Erythroblast (primary cell): ENCODE results near the gene SPAG17.

Experiments
- DNase-seq, 2 experiments: peaks; one replicate each; lab custom pipeline; 2025; lab: John Stamatoyannopoulos, UW
- GATA1 ChIP-seq: IDR thresholded peaks from 2 replicates; pipeline ENCODE4 v1.6.1; 2011; ENCODE audit warnings: low read depth, mild to moderate bottlenecking, control low read depth, low read length, moderate library complexity
- POLR2A ChIP-seq: IDR thresholded peaks from 2 replicates; pipeline ENCODE4 v1.6.1; 2011; ENCODE audit warnings: mild to moderate bottlenecking, low read length

SPAG17 gene

DNA sequence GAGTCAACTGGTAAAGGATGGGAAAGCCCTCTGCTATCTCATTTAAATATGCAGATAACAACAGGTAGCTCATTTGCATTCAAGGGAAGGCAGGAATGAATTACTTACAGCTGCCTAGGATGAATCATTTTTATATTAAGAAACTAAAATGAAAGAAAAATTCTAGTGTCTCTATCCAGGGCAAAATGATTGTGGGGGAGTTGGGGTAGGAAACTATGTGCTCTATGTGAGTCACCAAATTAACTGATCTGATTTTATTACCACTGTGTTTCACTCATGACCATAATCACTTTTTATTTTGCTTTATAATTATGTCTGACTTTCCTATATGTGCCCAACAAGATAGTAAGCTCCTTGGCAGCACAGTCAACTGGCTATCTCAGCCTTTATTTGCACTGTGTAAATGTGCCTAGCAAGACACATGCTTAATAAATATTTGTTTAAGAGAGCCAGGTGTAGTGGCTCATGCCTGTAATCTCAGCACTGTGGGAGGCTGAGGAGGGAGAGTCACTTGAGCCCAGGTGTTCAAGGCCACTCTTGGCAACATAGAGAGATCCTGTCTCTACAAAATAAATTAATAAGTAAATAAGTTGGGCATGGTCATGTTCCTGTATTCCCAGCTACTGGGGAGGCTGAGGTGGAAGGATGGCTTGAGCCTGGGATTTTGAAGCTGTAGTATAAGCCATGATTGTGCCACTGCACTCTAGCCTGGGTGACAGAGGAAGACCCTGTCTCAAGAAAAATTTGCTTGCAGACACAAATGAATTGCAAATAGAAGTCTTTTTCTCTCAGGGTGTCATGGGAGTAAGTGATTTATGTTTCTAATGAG lies 84.1 kb downstream of the SPAG17 start:
- TF ChIP-seq GATA1: no peak
- TF ChIP-seq POLR2A: no peak
- DNase-seq: no peak

DNA sequence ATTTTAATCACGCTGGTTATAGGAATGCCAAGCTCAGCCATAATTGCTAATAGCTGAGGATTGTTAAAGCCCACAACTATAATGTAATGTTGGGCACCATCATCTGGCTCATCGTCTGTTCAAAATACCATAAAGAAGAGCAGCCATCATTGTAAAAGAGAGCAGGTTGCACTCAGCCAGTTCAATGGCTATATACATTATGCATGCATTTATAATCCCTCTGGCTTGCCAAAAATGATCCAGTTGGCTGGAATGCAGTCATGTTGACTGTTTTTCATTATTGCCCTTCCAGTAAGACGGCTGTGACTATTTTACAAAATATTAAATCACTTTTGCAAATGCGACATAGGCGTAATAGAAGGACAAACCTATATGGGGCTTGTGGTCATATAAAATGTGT lies 85.3 kb downstream of the SPAG17 start:
- TF ChIP-seq GATA1 (no peak), POLR2A (no peak)
- no peak for DNase-seq

DNA sequence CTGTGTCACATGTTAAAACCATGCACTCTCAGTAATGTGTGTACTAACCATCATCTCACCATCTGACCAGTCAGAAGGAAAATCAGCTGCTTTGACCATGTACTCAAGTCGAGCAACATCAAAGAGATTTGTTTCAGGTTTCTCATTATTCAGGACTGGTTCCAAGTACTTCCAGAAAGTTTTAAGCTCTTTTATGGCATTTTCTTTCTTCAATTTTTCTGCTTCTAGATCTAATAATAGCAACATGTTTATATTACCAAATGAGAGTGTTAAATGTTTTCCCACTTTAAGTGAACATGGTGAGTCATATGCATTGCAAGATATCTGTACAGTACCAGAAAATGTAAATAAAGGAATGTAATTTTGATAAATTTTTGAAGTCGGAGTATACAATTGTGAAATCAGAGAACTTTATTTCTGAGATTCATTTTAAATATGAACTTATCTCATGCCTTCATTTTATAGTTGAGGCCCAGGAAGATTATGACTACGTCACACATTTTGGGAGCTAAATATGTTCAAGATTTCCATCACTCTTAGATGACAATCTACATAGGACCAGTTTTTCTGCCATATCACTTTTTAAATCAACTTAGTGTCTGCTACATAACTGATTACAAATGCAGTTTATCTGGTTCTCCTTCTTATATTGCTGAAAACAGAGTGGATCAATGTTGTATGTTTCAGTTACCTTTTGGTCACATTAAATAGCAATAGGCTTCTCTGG lies 87.2 kb downstream of the SPAG17 start:
- no peak for DNase-seq
- TF ChIP-seq GATA1 (no peak), POLR2A (no peak)

DNA sequence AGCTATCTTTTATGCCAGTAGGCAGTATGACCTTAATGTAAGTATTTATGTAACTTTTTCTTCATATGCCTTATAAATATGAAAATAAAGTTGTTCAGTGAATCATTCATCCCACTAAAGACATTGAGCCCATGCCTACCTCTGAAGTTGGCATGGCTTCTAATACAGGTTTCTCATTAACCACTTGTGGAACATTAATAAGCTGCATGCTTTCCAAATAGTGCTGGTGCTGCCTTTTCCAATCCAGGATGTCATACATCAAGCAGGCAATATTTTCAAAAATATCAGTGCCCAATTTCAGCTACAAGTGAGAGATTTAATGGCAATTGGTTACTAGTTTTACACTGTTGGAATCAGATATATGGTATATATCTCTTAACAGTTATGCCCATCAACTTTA lies 92.0 kb downstream of the SPAG17 start:
- TF ChIP-seq POLR2A: no peak
- no peak for TF ChIP-seq GATA1
- DNase-seq: no peak

DNA sequence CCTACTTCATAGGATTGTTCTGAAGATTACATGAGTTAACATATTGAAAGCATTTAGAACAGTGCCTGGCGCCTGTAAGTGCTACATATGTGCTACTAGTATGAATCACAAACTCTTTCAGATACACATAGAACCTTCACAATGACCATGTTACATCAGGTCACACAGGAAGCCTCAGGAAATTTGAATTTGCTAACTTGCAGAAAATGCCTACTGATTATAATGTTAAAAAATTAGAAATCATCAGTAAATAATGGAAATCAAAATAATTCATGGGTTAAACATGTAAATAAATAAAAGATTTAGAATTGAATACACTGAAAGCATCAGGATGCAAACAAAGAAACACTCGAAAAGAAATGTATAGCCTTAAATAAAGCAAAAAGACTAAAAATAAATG lies 94.9 kb downstream of the SPAG17 start:
- no peak for TF ChIP-seq POLR2A
- TF ChIP-seq GATA1: no peak
- no peak for DNase-seq

DNA sequence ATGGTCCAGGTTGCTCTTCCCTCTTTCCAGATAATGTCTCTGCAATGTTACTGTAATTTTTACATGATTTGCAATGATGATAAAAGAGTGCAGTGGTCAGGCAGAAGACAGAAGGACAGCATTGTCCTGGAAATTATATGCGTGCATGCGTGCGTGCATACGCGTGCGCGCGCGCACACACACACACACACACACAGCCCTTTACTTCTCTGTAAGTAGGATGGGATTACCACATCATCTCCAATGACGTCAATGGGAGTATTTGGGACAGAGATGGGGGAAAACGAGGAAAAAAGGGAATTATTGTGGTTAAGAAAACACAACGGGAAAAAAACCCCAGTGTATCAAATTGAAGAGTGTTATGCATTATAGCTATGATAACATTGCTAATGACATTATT lies 99.7 kb downstream of the SPAG17 start:
- DNase-seq: no peak
- TF ChIP-seq POLR2A (no peak), GATA1 (no peak)

DNA sequence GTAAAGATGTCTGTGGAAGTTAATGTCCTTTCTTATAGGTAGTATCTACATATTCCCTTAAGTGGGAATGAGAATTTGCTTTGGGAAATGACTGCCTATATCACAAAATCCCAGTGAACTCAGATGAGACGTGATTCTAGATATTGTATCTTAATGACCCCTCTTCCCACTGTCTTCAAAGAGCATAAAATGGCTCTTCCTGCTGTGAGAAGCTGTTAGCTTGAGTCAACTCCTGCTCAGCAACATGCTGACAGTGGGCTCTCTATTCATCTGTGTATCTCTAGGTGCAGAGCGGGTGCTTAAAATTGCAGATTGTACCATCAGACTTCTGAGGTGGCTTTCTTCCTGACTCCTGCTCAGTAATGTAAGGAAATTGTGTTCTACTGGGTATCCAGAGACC lies 100.6 kb downstream of the SPAG17 start:
- no peak for TF ChIP-seq POLR2A
- no peak for TF ChIP-seq GATA1
- DNase-seq: no peak

DNA sequence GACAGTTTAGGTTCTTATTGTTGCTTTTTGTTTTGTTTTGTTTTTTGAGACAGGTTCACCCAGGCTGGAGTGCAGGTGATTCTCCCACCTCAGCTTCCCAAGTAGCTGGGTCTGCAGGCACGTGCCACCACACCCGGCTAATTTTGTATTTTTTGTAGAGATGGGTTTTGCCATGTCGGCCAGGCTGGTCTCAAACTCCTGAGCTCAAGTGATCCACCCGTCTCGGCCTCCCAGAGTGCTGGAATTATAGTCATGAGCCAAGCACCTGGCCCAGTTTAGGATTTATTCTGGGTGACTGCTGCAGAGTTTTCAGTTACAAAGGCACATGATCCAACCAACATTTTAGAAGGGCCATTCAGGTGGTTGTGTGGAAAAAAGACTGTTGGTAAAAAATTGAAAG lies 102.0 kb downstream of the SPAG17 start:
- TF ChIP-seq GATA1 (no peak), POLR2A (no peak)
- DNase-seq: no peak

DNA sequence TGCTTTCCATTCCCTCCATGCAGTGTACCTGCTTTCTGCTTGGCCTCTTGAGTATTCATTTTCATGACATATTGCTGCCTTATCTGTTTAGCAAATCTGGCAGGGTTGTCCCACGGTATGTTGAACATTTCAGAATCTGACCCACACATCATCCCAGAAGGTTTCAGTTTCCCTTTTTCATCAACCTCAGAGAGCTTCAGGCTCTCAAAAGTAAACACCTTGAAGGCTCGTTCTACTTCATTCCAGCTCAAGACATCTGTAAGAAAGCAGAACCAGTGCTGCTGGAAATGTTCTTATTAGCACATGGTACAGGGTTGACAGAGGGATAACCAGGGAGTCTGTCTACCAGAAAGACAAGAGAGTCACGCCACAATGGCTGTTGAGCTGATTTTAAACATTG lies 103.6 kb downstream of the SPAG17 start:
- TF ChIP-seq GATA1 (no peak), POLR2A (no peak)
- DNase-seq: no peak

DNA sequence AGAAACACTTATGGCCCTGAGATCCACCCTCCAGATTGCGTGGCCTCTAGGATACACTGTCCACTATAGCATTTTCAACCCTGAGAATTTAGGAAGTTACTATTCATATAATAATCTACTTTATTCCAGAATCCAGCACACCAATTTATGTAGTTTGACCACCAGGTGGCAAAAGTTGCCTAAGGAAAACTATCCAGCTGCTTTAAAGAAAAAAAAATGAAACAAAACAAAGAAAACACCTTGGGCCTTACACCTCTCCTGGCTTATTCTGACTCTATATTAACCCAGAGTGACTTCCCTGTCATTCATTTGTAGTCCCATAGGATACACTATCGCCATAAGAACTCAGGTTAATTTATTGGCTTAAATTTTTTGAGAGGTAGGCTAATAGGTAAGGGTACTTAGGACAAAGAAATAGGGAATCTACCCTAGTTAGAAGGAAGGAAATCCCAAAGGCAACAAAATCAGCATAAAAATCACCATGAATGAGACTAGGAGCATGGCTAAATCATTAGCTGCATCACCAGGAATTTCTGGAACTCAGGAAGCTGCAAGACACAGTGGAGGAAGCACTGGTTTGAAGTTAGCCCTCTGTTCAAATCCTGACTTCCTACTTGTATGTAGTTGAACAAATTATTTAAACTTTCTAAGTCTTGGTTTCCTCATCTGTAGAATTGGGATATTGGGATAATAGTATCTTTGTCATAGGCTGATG lies 107.5 kb downstream of the SPAG17 start:
- TF ChIP-seq POLR2A (no peak), GATA1 (no peak)
- DNase-seq: peak; percentile 4 to 32

DNA sequence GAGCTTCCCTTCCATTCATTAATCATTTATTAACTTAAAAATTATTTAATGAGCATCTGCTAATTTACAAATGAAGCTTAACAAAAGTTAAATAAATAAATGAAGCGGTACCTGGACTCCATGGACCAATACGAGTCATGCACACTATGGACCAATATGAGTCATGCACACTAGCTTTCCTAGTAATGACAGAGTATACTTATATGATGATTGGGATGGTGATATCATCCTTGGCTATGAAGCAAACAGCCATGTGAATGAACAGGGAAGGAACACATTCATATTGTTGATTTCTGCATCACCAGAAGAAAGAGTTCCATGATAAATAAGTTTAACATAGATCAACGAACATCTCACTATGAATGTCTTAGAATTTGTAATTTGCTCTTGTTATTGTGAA lies 109.9 kb downstream of the SPAG17 start:
- no peak for TF ChIP-seq POLR2A
- no peak for TF ChIP-seq GATA1
- peak in 1 of 2 experiments; percentile 27 for DNase-seq

DNA sequence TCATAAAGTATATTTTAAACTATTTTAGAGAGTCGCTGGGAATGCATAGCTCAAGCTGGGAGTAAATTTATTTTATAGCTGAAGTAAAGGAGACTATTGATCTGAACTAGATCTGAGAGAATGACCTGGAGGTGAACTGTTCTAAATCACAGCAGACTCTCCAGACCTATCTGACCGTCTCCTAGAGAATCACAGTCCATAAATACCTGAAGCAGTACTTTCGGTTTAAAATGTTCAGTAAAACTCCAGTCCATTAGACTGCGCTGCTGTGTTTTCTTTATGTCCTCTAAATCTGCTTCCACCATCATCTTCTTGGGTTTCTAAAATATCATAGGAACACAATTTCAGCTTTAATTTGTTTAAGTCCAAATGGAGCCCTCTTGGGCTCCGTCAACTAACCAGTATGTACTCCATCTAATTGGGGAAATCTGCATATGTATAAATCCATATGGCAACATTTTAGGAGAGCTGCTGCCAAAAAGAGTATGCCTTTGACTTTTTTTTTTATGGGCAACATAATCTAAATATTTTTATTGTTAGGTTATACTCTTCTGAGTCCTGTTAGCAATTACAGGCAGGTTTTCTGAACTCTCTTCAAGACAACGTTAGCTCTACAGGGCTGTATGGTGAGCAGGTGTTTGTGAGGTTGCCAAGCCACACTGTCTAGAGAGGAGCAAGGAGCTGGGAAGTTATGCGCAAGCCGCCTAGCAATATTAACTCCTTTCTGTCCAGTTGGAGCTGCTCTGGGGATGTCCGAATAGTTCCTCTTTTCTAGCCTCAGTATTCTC lies 111.2 kb downstream of the SPAG17 start:
- TF ChIP-seq GATA1 (no peak), POLR2A (no peak)

DNA sequence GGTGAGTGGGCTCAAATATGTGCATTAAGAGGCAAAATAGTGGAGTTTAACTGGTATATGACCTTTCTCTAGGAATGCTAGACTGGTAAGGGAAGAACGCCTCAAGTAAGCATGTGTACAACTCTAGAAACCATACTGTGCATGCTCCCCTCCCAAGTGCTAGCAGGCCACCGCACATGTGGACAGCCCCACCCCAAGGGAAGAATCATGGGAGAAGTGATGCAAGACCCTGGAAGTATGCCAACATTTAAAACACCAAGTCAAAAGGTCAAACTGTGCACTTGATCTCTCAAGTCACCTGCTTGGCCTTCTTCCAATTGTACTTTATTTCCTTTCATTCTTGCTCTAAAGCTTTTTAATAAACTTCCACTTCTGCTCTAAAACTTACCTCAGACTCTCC lies 135.0 kb downstream of the SPAG17 start:
- TF ChIP-seq GATA1 (no peak), POLR2A (no peak)
- peak; percentile 15 to 41 for DNase-seq

More for the DNA sequence above, 111.2 kb downstream of the SPAG17 start:
- DNase-seq: no peak
